ENCODE data around the gene BMERB1.

BMERB1 gene

DNA sequence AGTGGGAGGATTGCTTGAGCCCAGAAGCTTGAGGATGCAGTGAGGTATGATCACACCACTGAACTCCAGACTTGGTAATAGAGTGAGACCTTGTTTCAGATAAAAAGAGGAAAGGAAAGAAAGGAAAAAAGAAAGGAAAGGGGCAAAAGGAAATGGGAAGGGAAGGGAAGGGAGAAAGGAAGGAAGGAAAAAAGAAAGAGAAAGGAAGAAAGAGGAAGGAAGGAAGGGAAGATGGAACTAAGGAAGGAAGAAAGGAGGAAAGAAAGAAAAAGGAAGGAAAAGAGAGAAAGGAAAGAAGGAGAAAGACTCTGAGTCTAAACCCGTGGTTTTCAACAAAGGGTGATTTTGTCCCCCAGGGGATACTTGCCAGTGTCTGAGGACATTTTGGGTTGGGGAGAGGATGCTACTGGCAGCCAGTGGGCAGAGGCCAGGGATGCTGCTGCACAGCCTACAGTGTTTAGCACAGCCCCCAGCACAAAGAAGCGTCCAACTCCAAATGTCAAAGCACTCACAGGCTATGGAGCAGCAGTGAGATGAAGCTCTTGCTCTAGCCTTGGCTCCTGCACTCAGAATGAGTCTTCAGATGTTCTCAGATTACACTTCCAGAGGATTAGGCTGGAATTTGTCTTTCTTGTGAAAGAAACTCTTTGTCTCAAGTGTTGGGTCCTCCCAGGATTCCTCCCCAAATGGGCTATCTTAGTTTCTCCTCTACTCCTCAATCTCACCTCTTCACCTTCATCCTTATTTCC, 64.2 kb downstream of the BMERB1 start:
- no peak for DNase-seq

DNA sequence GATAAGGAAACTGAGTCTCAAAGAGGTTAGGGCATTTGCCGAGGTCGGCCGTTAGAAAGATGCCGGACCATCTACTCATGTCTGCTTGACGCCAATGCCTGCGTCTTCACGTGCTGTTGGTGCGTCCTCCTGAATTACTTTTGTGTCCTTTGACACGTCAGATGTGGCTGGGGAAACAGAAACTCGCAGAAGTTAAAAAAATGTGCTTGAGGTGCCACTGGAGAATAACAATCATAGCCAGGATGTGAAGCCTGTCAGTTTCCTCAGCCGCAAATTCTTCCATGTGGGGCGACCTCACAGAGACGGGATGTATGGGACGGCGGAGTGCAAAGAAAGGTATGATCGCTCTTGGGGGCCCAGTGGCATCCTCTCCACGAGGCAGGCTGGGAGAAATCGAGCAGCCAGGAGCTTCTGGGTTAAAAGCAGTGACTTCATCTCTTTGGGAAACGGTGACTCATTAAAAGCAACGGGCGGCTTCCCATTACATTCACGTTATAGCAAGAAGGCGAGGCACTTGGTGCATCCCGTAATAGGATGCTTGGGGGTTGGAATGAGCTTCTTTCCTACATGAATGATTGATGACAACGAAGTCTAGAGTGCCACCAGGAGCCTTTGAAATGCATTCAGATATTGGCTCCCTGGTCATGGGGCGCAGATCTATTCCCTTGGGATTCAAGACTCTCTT, 67.8 kb downstream of the BMERB1 start:
- DNase-seq: no peak

DNA sequence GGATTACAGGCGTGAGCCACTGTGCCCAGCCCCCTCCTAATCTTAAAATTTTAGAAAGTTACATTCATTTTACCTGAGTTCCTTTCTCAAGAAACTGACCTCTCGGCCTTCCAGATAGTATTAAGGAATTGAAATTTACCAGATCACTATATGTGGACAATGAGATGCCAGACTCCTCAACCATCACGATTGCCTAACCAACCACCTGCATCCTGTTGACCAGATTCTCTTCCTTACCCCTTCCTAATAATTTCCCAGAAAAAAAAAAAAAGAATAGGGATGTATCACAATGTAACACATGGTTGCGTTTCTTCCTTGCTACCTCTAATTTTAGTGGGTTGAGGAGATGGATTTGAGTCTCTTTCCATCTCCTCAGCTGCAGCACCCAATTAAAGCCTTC, 72.1 kb downstream of the BMERB1 start:
- no peak for DNase-seq

DNA sequence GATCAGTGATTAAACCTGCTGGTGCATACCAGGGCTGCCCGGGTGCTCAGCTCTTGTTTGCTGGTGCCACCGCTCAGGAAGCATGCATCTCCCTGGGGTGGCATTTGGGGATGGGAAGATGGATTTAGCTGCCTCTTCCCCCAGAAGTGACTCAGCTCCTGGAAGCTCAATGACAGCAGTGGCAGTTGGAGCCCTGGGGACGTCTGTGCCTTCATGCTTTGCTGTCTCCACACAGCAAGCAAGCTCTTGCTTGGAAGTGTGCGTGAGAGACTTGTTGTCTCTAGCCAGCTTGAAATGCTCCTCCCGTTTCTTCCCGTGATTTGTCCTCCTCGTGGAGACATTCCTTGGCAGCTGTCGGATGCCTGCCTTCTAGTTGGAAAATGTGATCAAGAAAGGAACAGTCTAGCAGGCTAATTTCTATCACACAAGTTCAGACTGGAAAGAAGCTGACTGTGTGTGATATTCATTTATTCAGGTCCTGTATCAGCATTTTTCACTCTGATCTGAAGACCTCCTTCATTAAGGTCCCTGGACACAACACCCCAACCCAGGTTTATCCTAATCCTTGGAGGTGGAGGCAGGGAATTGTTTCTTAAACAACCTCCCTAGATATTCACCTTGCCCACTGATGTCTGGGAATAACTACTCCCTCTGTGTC, 73.0 kb downstream of the BMERB1 start:
- DNase-seq: no peak

DNA sequence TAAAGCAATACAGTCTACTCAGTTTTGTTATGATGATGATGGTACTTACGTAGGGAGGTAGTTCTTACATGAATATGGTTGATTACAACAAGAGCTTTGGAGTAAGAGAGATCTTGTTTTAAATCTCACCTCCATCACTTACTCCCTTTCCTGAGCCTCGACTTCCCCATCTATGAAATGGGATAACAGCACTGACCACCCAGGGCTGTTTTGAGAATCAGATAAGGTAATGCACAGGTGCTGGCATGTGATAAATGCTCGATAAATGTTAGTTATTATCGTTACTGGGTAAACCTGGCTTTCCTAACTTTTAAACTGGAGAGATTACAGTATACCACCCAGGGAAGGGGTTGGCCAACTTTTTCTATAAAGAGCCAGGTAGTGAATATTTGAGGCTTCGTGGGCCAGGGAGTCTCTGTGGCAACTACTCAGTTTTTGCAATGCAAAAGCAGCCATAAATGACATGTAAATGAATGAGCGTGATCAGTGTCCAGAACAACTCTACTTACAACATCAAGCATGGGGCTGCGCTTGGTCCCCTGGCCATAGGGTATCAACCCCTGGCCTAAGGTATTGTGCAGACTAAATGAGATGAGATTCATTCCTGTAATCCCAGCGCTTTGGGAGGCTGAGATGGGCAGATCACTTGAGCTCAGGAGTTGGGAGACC, 73.7 kb downstream of the BMERB1 start:
- no peak for DNase-seq

DNA sequence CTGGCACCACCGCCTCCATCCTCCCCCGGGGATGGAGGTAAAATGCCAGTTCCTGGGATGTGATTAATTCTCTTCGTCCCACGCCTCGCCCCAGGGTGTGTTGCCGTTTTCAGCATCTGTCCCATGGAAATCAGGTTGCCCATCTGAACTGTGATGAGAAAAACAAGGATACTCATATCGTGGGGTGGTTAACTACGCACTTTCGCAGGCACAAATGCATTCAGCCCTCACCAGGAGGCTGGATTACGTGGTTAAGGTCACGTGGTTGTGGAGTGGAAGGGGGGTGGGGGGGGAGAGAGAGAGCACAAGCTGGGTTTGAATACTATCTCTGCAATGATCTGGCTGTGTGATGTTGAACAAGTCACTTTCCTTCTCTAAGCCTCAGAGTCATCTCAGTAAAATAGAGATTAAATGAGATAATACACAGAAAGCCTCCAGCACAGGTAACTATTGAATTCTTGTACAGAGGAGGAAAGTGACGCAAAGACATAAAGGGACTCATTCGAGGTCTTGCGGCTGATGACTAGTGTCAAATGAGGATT, 74.7 kb downstream of the BMERB1 start:
- peak in 1 of 2 donors; percentile 28 for DNase-seq

DNA sequence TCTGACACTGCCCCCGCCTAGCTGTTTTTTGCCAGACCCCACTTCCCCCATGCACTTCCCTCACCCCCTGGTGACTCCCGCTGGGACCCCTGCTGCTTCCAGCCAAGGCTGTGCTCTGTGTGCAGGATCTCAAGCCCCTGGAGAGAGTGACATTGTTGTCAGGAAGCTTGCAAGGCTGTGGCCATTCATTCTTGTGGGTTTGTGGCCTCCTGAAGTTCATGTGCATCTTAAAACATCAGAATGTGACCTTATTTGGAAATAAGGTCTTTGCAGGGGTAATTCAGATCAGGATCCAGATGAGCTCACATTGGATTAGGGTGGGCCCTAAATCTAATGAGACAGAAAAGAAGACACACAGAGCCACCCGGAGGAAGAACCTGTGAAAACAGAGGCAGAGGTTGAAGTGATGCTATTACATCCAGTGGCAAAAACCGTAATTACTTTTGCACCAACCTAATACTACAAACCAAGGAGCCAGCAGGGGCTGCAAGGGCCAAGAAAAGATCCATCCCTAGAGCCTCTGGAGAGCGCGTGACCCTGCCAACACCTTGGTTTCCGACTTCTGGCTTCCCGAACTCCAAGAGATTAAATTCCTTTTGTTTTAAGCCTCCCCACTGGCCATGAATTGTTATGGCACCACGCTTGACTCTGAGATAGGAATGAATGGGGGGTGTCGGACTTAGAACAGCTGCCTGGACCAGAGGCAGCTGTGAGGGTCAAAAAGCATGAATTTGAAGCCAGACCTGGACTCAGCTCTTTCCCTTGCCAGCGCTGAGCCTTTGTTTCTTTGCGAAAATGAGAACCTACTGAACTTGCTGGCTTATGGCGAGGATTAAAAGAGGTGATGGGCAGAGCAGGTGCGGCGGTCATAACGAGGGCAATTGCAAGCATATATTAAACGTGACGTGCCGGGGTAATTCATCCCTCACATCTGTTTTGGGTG, 75.5 kb downstream of the BMERB1 start:
- peak in 1 of 2 donors; percentile 31 for DNase-seq

DNA sequence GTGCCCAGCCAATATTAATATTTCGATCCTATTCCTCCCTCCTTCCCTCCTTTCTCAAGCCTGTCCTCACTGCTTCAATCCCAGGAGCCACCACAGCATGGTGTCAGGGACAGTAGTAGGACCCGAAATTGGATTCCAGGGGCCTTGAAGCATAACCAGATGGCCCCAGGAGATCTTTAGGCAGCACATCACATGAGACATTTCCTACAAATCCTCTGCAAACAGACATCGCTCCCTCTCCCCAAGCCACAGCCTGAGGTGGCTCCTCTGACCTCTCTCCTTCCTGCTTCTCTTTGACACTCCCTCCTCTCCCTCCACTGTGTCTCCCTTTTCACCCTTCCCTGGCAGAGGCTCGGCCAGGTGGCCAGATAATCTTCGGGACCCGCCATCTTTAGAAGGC, 76.6 kb downstream of the BMERB1 start:
- no peak for DNase-seq

DNA sequence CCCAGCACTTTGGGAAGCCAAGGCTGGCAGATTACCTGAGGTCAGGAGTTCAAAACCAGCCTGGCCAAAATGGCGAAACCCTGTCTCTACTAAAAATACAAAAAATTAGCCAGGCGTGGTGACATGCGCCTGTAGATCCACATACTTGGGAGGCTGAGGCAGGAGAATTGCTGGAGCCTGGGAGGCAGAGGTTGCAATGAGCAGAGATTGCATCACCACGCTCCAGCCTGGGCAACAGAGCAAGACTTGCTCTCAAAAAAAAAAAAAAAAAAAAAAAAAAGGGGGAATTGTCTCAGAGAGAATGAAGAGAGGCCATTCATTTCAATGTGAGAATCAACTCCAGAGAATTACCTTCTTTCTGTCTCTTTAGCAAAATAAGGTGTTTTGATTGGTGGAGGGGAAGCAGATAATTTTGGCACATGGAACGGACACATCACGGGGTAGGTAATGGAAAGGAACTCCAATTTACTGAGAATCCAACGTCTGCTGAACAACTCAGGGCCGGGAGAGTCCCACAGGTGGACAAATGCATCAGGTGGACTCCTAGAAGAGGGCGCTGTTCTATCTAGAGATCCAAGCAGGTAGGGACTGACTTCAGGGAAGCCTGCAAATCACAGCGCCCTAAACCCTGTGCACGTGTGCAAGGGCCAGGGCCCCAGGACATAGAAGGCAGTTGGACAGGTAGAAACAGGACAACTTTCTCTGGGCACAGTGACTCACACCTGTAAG, 77.5 kb downstream of the BMERB1 start:
- DNase-seq: no peak

DNA sequence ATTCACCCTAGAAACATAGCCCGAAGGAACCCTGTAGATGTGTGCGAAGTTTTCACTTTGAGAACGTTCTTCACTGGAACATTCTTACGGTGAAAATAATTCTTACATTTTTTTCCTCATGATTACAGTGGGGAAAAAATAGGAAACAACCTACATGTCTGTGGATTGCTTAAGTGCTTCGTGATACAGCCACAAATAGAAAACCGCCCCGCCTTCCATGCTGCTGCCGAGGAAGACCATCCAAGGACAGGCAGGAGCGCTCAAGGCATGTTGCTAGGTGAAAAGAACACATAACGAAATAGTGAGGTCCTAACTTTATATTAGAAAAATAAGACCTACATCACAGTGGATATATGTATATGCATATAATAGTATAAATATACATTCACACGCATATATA, 78.8 kb downstream of the BMERB1 start:
- DNase-seq: no peak

DNA sequence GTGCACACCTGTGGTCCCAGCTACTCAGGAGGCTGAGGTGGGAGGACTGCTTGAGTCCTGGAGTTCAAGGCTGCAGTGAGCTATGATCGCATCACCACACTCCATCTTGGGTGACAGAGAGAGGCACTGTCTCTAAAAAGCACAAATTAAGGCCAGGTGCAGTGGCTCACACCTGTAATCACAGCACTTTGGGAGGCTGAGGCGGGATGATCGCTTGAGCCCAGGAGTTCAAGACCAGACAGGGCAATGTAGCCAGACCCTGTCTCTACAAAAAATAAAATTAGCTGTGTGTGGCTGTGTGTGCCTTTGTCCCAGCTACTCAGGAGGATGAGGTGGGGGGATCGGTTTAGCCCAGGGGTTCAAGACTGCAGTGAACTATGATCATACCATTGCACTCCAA, 81.6 kb downstream of the BMERB1 start:
- DNase-seq: no peak

DNA sequence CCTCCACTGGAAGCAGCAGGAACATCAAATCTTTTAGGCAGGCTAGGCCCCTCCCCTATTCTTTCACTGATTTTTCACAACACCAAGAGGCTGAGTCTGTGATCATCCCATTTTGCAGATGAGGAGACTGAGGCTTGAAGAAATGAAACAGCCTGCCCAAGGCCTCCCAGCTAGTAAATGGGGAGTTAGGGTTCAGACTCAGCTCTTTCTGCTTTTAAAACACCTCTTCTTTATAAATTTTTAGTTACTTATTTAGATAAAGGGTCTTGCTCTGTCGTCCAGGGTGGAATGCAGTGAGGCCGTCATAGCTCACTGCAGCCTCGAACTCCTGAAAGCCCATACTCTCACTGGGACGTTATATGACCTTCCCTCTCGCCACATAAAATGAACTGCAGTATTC, 82.2 kb downstream of the BMERB1 start:
- DNase-seq: no peak

DNA sequence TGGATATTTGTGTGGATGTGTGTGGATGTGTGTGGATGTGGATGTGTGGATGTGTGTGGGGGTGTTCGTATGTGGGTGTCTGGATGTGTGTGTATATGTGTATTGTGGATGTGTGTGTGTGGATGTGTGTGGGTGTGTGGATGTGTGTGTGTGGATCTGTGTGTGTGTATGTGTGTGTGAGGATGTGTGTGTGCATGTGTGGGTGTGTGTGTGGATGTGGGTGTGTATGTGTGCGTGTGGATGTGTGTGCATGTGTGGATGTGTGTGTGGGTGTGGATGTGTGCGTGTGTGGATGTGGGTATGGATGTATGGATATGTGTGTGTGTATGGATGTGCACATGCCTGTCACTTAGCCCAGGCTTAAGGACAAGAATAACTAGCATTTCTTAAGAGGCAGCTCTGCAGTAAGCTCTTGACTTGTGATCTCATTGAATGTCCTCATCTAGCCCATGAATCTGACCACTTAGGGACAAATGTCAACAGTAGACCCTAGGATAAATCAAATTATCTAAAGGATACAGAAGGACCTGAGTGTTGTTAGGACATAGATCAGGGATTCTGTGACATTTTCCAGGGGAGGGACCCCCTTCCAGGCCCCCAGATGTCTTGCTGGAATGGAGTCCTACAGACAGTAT, 83.5 kb downstream of the BMERB1 start:
- no peak for DNase-seq

DNA sequence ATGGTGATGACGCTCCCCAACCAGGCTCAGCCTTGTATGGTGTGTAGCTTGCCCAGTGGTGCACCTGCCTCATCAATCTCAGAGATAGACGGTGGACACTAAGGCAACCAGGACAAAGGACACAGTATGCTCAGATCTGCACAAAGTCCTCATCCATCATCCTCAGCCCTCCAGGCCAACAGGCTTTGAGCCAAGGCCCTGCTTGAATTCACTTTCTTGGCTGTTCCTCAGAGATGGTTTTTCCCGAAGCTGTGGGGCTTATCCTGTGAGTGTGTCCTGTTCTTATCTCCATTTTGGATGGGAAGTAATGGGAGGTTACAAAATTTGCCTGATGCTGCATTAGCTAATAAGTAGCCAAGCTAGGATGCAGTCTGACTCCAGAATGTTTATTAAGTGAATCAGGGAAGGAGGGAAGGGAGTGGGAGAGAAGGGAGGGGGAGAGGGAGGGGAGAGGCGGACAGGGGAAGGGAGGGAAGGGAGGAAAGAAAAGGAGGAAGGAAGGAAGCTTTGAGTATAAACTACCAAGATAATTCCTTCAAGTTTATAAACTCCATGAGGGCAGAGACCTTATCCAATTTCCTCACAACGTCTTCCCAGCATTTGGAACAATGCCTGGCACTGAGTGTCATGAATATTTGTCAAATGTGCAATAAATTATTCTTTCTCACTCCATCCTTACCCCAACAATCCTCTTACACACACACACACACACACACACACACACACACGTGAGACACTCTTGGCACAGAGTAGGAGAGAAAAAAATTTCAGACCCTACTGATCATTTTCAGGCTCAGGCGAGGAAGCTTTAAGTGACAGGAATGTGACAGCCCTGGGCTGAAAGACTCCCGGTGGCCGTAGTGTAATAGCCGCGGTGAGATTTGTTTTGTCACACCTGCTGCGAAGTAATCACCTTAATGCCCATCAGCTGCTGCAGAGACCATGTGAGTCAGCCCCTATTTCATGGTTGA, 84.3 kb downstream of the BMERB1 start:
- DNase-seq: no peak

DNA sequence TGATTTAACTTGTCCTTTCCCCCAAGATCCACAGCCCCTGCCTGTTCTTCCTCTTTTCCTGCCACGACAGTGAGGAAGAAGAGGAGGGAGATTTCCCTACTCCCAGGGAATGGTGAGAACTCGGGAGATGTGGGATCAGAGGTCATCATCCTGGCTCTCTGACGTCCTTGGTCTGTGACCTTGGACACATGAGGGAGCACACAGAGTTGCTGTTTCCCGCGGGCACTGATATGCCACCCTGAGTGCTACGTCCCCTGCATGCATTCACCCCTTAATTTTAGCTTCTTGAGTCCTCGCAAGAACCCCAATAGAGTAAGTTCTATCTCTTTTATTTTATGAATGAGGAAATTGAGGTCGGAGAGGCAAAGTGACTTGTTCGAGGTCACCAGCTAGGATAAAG, 85.4 kb downstream of the BMERB1 start:
- no peak for DNase-seq

DNA sequence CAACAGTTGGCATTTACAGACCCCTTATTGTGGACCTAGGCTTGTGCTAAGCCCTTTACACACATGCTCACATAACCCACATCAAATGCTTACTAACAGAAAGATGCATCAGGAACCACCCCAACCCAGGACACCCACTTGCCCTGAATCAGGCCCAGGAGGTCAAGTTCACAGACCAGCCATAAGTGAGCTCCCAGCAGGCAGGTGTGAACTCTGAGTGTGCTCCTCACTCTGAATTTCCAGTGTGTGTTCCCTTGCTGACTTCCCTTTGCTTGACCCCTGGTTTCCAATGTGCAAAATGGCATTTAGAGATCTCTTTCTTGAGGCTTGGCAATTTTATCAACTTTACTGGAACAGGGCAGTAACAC, 87.0 kb downstream of the BMERB1 start:
- DNase-seq: no peak

DNA sequence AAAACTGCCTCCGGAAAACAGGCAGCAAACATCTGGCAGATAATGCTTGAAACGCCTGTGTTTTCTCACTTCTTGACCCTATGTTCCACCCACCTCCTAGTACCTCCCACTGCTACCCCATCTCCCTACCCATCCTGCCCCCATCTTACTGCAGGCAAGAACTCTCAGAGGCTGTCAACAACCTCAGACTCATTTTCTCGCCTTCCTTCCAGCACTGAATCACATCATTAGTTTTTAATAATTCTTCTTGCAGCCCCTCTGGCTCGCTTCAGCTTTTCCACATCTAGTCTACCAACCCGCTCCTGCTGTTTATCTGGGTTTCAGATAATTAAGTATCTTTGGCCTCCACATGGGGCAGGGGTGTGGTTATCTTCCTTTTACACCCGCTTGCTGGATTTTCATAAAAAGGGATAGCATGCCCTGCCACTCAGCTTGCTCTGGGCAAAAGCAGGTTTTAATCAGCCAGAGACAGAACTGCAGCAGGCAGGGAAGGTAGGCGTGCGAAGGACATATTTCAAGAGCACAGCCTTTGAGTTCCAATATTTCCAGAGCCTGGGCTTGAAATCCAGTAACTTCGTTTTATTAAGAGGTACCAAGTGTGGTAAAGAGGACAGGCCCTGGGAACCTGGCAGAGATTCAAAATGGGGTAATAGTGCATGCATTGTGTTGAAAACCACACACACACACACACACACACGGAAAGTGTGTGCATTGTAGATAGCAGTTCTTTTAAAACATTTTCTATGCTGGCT, 87.5 kb downstream of the BMERB1 start:
- no peak for DNase-seq

DNA sequence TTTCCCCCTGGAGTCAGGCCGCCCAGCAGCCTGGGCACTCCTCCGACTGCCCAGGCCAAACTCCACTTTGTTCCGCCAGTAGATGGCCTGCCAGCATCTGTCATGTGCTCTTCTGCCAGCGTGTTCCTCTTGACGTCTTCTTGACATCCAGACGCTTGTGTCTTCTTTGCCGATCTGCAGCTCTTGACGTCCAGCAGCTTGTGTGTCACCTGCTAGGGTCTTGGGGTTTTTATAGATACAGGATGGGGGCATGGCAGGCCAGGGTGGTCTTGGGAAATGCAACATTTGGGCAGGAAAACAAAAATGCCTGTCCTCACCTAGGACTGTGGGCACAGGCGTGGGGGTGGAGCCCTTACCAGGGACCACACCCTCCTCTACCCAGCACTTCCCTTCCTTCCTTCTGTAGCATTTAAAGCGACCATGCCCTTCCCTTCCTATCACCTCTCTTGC, 88.7 kb downstream of the BMERB1 start:
- no peak for DNase-seq

DNA sequence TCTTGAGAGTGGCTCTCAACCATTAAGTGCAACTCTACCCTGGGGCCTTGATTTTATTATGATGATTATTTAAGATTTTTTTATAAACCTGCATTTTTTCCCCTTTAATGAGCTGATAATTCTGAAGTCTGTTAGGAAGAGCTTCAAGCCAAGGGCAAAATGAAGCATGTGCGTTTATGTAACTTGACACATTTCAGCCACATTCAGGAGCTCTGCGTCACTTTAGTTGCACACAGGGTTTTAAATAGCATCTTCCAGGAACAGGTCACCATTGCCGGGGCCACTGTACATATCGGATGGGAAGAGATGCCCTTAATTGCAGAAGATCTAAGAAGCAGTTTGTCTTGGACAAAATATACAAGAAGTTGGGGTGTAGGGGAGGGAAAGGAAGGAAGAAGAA, 89.6 kb downstream of the BMERB1 start:
- DNase-seq: no peak
